ENCODE data around the gene MPPED1.

Gene MPPED1

GRCh38 chr22:43550024-43550620 is 138.3 kb downstream of the MPPED1 start:
- DNase-seq = no peak

DNA sequence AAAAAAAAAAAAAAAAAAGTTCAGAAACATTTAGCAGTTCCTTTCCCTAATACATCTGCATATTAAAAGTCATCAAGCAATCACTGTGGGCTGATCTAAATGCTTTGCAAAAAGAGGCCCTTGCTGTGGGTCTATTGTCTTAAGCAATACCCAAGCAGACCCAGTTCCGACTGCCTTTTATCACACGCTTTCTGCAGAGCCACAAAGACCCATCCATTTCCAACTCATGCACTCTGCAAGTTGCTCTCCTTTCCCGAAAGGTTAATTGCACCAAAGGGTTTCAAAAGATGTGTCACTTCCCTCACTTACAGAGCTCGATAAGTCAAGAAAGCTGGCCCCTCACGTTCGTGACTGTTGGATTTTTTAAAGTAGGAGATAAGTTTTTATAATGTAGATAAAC is 138.9 kb downstream of the MPPED1 start:
- DNase-seq = no peak

DNA sequence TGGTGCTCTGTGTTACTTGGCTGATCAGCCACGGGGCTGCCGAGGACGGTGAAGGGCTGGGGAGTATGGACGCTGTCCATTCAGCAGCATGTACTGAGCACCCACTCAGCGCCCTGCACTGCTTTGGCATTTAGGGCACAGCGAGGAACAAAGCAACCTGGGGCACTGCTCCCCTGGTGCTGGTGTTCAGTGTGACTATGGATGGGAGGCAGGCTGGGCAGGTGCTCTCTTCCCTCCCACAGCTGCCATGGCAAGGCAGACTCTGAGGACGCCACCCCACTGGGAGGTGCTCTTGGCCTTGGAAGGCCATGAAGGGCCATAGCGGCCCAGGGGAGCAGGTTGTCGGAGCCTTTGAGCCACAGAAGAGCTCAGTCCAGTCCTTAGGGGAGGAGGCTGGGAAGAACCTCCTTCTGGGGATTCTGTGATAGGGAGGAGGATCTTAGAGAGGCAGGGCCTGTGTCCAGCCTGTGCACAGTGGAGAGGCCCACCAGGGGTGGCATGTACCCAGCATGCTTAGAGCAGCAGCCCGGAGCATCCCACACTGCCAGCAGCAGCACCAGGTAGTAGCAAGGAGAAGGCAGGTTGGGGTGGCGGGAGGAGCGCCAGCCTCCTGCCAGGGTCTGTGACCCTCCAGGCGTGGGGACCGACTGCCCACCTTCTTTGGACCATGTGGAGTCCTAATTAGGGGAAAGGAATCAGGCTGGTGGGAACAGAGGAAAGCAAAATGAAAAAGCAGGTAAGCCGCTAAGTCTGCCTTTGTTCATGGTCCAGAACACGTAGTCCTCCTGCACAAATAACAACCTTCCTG is 141.8 kb downstream of the MPPED1 start:
- no peak for DNase-seq

- no peak for DNase-seq
Observed at GRCh38 chr22:43554259-43554636, 142.4 kb downstream of the MPPED1 start.

- DNase-seq = no peak
Observed at GRCh38 chr22:43554694-43555365, 143.0 kb downstream of the MPPED1 start.

DNA sequence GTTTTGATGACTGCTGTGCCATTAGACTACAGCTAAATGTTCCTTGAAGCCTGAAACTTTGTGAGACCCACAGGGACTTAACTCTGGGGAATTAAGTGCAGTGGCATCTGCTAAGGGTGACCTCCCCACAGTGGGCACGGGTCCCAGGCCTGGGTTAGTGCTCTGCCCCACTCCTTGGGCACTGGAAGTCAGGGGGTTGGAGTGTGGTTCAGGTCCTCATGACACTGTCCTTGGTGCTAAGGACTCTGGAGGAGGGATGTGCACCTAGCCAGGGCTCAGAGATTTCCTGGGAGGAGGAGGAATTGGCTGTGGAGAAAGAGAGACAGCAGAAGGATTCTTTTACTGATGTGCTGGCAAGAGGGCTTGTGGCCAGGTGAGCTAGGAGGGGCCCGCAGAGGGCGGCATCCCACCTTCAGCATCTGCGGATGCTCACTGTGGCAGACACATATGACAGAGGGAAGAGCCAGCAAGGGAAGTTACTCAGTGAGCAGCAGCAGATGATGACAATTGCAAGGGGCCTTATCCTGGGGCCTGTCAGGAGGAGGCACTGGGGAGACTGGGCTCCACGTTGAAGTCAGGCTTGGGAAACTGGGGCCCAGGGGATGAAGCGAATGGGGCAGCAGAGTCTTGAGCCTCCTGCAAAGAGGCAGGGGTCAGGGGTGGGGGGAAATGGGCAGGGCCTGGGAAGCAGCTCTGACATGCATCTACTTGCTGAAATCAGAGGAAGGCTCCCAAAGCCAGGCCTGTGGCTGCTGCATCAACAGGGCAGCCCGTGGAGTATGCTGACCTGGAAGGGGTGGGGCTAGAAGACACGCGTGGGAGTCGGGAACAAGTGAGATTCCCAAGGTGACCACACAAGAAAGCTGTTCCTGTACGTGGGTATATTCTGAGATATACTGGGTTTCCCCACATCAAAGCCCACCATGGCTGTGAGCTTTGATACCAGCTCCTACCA is 144.0 kb downstream of the MPPED1 start:
- no peak for DNase-seq
